HS-5 (cell line): ENCODE results near the gene LRRC45.
"Not testable (repeated sequence)": the region's sequence is repeated elsewhere in the genome, so short reads cannot be mapped to it uniquely, and the experiment has no call there.

Experiments
- DNase-seq: peaks from one replicate; pipeline ENCODE4 v3.0.0-alpha.2; 2012; ENCODE audit warnings: low read depth

LRRC45 gene

DNA sequence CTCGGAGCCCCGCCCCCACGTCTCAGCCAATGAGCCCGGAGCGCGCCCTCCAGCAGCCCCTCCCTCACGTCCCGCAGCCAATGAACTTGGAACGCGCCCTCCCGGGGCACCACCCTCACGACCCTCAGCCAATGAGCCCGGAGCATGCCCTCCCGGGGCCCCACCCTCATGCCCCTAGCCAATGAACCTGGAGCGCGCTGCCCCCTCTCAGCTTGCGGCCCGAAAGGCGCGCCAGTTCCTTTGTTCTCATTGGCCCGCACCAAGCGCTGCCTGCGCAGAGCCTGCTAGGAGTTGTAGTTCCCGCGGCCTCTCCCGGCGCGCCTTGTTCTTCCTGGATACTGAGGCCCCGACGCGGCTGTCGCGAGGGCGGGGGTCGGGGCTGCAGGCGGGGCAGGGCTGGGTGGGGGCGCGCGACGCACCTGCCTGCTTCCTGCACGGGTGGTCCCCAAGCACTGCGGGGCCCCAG, at the start of gene LRRC45:
Gene LRRC45, plus strand, starts transcription at position 325 of the 466 bp plus-strand sequence. CDS start 339 bp downstream, outside the sequence.
- DNase-seq, result peak; percentile 94

DNA sequence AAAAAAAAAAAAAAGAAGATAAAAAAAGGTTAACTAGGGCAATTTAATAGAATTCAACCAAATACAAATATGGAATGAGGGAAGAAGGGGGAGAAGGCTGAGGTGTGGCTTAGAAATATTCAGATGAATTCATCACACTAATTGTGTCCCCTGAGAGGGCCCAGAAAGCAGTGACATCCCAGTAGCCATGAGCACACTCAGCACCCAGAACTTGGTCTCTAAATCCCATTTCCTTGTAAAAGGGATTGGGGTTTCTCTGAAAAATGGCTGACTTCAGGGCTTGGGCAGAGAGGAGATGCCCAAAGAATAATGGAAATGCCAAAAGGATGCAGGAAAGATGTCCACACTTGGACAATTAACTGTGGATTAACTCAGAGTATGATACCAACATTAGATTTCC, 49.7 kb upstream of the LRRC45 start:
- DNase-seq, result no peak

DNA sequence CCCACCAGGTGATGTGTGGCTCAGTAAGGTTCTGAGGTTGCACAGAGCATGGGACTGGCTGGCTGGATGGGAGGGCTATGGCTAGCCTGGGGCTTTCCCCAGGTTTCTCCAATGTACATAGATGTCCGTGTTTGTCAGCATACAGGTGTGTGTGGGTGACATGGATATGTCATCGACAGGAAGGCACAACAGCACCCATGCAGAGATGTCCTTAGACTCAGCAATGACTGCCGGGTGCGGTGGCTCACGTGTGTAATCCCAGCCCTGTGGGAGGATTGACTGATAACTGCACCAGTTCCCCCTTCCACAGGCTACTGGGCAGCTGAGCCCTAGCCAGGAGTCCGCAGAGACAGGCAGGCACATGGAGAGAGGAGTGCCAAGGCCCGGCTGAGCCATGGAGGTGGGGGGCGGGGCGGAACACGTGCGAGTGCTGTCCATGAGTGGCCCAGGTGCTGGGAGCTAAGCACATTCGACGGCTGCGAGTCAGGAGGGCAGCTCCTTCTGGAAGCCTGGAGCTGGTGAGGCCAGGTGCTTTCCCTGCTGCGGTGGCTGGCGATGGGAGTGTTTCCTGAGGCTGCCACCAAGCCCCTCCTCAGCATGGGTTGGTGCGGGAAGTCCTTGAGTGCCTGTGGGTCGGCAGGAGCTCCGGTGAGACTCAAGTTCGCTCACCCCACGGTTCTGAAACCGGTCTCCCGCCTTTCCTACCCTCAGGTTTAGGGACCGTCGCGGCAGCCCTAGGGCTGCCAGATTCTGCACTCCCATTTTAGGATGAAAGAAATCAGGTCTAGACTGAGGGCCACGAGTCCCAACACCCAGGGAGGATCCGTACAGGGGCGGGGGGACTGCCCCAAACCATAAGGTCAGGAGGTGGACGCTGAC, 46.5 kb upstream of the LRRC45 start:
- no peak for DNase-seq

DNA sequence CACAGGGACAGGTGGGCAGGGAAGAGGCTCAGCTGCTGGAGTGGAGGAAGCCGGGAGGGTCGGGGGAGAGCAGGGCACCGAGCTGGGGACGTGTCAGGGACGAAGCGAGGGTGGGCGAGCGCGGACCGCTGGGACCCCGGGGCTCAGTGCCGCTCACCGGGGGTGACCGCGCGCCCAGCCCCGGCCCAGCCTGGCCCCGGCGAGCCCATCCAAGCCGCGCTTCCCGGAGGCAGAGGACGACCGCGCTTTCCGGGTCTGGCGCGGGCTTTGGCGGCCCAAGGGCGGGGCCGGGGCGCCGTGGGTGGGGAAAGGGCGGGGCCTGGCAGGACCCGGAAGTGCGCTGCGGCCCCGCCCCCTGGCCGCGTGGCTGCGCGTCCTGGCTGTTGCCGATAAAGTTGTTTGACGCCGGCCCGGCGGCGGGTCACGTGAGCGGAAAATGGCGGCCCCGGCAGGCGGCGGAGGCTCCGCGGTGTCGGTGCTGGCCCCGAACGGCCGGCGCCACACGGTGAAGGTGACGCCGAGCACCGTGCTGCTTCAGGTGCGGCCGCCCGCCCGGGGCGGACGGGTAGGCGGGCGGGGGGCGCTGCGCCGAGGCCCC, 45.8 kb upstream of the LRRC45 start, which contains the start of gene ASPSCR1:
Gene ASPSCR1, plus strand, starts transcription at position 419 of the 598 bp plus-strand sequence. Its CDS starts 18 bp downstream, at position 437.
- DNase-seq, result peak; percentile 56

DNA sequence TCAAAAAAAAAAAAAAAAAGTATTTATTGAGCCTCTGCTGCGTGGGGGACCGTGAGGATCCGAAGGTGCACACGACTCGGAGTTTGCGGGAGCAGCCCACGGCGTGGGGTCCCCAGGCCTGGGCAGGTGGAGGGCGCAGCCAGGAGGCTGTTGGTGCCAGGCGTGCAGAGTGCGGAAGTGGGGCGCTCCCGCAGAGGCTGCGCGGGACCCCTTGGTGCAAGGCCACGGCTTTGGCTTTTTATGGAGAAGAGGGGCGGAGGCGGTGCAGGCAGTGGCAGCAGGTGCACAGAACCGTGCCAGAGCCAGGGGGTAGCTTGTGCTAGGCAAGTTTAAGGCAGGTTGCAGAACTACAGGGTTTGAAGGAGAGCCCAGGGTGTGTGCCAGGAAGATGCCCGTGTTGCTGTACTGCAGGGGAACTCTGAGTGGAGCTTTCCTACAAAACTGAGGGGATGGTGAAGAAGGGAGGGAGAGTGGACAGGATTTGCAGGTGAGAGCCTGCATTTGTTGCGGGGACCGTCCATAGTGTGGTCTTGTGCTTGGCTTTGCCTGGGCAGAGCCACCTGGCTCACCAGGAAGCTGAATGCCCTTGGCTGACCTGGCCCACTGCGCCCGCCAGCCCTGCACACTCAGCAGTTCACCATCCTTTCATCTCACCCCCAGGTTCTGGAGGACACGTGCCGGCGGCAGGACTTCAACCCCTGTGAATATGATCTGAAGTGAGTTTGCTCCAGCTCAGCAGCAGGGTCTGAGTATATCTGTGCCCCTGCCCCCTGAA, 44.4 kb upstream of the LRRC45 start:
- no peak for DNase-seq

DNA sequence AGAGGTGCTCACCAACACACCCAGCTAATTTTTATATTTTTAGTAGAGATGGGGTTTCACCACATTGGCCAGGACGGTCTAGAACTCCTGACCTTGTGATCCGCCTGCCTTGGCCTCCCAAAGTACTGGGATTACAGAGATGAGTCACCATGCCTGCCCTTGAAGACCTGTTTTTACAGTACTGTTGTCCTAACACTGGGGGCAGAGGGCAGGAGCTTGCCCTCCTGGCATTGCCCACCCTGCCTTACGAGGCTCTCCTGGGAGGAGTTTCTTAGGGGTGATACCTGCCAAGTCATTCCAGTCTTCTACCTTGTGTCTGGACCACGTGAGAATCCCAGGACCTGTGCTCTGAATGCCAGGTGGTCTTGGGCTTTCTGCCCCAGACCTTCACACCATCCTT, 43.0 kb upstream of the LRRC45 start:
- no peak for DNase-seq

DNA sequence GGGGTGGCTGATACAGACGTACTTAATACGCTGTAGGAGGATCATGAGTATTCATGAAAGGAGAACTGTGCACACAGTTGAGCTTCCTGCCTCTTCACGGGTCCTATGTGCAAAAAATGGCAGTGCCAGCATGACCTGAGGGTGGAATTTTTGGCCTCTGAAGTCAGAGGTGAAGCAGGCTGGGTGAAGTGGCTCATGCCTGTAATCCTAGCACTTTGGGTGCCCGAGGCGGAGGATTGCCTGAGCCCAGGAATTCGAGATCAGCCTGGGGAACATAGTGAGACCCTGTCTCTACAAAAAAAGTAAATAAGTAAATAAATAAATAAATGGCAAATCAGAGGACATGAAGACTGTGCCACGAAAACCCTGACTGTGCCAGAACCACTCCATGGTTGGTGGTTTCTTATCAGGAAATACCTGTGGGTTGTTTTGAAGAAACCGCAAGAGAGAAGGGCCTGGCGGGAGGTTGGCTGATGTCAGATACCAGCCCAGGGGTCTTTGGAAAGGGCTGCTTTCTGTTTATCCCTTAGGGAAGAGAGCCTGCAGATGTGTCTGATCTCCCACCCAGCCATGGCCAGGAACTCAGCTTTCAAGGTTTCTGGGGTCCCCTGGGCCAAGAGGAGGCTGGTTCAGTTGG, 42.3 kb upstream of the LRRC45 start:
- DNase-seq, result no peak

DNA sequence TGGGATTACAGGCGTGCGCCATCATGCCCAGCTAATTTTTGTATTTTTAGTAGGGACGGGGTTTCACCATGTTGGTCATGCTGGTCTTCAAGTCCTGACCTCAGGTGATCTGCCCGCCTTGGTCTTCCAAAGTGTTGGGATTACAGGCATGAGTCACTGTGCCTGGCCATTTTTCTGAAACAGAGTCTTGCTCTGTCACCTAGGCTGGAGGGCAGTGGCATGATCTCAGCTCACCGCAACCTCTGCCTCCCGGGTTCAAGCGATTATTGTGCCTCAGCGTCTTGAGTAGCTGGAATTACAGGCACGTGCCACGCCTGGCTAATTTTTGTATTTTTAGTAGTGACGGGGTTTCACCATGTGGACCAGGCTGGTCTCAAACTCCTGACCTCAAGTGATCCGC, 41.6 kb upstream of the LRRC45 start:
- DNase-seq, result not testable (repeated sequence)

DNA sequence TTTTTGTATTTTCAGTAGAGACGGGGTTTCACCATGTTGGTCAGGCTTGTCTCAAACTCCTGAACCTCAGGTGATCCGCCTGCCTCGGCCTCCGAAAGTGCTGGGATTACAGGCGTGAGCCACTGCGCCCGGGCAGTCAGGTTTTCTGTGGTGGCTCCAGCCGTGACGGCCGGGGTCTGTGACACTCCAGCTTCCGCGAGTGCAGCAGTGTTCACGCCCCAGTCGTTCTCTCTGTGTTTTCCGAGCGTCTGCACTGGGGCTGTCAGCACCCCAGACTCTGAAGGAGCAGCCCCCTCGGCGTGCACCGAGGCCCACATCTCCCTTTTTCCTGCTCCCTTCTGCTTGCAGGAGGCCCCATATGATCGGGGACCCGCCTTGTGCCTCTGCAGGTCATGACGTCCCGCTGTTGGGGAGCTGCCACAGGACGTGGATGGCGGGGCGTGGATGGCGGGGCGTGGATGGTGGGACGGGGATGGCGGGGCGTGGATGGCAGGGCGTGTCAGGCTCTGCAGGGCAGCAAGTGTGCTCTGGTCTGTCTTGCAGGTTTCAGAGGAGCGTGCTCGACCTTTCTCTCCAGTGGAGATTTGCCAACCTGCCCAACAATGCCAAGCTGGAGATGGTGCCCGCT, 40.0 kb upstream of the LRRC45 start:
- DNase-seq, result no peak

DNA sequence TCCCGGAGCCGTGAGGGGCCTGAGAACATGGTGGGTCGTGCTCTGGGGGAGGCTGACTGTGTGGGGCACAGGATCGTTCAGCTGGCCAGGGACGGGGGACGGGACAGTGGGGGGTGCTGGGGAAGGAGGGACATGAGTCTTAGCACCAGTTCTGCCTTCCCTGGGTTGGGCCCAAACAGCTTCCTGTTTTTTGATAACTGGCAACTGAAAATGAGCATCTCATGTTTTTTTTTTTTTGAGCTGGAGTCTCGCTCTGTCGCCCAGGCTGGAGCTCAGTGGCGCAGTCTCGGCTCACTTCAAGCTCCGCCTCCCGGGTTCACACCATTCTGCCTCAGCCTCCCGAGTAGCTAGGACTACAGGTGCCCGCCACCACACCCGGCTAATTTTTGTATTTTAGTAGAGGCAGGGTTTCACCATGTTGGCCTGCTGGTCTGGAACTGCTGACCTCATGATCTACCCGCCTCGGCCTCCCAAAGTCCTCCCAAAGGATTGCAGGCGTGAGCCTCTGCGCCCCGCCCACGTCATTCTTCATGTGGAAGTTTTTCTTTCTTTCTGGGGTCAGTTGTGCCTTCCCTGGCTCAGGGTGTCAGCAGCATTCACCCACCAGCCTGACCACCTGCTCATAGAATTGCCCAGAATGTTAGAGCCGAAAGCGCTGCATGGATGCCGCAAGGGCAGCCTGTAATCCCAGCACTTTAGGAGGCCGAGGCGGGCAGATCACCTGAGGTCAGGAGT, 39.3 kb upstream of the LRRC45 start:
- no peak for DNase-seq

DNA sequence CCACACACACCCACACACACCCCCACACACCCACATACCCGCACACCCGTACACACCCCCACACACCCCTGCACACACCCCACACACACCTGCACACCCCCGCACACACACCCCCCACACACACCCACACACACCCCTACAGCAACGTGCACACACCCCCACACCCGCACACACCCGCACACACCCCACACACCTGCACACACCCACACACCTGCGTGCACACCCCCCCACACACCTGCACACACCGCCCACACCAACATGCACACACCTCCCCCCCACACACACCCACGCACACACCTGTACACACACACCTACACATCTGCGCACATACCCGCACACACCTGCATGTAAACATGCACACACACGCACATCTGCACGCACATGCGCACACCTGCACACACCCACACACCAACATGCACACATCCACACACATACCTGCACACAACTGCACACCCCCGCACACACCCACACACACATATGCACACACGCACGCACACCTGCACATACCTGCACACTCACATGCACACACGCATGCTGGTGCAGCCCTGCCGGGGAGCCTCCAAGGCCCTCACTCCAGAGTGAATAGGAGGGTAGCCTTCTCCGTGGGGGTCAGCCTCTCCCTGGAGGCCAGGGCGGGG, 38.2 kb upstream of the LRRC45 start:
- DNase-seq, result no peak

DNA sequence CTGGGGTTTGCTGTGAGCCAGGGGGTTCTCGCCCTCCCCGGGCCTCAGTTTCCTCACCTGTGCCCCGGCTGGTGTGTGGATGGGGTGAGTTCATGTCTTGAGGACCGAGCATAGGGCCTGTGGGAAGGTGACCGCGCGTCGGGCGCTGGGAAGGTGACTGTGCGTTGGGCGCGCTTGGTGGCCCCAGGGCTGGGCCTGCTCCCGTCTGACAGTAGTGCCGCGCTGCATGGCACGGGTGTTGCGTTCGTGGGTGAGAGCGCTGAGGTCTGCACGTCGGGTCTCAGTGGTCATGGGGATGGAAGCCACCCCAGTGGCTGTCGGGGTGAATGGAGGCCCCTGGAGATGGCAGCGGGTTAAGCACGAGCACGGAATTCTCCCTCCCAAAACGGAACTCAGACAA, 36.5 kb upstream of the LRRC45 start:
- DNase-seq, result no peak

DNA sequence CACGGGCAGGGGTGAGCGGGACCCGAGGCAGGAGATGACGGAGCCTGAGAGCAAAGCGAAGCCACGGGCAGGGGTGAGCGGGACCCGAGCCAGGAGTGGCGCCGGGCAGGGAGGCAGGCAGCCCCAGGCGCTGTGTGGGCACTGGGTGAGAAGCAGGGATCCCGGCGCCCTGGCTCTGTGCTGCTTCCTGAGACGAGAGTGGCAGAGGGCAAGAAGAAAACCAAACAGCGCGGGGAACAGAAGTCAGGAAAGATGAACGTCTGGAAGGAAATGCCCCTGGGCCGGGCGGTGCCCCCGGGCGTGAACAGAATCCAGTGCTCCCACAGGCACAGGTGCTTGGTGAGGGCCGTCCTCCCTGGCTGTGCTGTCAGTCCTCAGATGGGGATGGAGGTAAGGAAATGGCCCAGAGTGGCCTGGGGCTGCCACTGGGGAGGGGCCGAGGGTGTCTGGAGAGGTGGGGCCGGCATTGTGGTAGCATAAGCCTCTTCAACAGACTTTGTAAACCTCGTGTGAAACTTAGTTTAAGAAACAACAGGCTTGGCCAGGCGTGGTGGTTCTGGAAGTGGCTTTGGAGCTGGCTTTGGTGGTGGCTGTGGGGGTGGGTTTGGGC, 35.8 kb upstream of the LRRC45 start:
- DNase-seq, result no peak

DNA sequence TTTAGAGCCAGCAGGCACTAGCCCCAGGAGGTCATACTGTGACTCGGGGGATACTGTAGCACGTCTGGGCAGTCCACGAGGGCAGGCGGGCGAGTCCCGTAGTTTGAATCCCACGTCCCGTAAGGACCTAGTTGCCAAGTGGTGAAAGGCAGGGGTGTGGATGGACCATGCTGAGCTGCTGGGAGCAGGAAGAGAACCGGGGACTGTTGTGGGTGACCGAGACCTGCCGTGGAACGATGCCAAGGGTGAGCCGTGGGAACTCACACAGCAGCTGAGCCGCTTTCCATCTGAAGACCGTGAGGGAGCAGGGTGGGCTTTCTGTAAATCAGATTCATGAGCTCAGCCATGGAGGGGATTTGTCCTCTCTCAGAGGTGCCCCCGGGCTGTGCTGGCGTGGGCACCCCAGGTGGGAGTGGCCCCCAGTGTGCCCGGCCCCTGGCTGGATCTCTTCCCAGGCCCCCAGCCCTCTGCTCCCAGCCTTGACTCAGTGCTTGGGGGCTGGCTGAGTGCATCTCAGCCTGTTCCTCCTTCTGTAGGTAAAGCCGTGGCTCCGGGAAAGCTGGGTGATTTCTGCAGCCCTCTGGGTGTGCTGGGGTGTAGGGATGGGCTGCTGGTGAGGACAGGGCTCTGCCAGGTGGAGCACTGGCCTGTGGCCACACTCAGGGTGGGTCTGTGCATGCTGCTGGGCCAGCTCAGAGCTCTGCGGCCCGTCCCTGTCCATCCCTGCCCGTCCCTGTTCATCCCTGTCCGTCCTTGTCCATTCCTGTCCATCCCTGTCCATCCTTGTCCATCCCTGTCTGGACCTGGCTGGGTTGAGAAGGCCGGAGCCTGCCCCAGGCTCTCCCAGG, 32.0 kb upstream of the LRRC45 start:
- DNase-seq, result no peak

DNA sequence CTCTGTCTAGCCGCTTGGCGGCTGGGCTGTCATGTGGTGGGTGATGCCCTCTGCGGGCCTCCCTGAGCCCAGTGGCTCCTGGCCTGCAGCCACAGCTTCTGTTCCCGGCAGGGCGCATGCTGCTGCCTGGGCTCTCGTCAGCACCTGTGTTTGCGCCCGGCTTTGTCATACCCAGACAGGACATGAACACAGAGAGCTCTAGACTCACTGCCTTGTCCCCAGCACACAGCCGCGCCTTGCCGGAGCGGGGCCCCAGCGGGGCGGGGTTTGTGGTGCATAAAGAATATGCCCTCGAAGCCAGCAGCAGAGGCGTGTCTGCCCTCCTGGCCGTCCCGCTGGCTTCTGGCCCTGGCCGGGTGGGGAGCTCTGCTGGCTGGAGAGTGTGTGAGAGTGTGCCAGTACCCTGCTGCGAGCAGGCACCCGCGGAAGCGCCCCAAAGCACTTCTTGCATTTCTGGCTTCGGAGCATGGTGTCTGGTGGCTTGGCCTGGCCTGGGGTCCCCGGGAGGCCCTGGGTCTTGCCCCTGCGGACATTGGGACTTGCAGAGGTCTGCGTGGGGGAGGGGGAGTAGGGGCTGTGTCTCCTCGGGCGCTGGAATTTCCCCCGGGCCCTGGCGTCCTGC, 31.3 kb upstream of the LRRC45 start:
- no peak for DNase-seq

DNA sequence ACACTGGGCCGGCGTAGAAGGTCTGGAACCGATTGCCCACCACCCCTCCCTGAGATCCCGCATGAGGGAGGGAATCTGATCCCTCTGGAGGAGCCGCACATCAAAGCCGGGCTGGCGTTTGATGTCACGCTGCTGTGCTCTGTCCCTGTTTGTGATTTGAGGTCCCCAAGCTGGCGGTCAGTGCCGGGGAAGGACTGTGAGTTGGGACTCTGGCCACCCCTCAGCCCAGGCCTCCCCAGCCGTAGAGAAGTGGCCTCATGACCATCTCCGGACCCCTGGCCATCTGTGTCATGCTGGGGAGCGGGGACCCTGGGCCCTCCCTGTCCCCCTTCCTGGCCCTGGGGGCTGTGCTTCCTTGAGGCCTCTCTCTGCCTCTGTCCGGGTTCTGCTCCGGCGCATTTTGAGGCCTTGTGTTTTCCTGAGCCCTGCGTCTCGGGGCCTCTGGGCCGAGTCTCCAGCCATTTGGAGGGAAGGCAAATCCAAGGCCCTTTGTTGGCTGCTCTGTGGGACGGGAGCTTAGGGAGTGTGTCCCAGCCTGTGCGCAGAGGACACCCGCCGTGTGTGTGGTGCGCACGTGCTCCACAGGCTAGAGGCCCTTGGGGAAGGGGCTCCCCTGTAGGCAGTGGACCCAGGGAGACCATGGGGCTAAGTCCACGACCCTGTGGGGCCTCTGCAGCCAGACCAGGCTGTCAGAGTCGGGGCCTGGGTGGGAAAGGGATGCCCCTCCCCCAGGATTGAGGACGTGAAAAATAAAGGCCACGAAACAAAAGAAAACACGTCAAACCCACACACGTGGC, 30.6 kb upstream of the LRRC45 start:
- no peak for DNase-seq

DNA sequence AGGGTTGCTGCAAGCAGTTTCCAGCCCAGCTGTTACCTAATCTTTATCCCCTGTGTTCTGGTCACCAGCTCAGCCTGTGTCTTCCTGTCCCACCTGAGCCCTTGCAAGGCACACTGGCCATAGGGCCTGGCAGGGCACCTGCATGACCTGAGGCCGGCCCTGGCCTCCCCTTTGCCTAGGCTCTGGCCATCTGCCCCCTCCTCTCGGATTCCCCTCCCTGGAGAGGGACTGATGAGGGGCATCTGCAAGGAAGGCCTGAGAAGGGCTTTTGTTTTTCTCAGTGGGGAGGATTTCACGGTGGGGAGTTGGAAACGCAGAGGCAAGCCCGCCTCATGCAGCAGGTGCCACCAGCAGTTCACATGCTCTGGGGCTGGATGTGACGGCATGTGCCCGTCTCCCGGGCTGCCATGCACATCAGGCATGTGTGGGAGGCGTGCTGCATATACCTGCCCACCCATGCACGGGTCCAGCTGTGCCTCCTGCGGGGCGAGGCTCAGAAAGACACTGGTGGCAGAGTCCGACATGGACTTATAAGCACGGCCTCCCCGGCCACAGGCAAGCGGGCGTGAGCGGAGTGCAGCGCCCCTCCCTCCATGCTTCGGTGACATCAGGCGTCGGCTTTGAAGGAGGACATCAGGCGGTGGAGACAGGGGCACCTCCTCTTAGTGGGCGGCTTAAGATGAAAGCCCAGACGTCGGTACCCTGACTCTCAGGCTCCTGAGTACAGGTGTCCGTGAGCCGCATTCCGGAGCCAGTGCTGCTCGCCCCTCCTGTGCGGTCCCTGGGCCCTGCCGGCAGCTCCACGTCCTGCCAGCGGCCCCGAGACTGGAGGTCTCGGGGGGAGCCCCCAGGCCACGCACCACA, 29.1 kb upstream of the LRRC45 start:
- no peak for DNase-seq
